WTC11 (cell line): ENCODE measurements around the gene STK40. TPM values are rescaled to one million over a fixed set of nuclear protein-coding genes. Genes with fewer than 3 reads are reported as not detected.
A peak's percentile ranks its signal among the peaks of the same experiment; 100 is the strongest.

Experiments used
- ATAC-seq: fragments of 200-7000 bp; cut with Tn5 transposase; 2 replicates; pipeline ENCODE4 v1.10.0; 2021; ENCODE audit warnings: mild to moderate bottlenecking, moderate library complexity
- CTCF ChIA-PET: fragments of 300-600 bp; sonication (Branson Sonifier 250); formaldehyde crosslinking; loops from one replicate; lab custom pipeline; 2021; ENCODE audit warnings: antibody characterized with exemption; lab: Charles Lee
- POLR2A ChIA-PET: fragments of 350-600 bp; sonication (Branson Sonifier 250); formaldehyde crosslinking; loops from one replicate; lab custom pipeline; 2021; ENCODE audit warnings: antibody characterized with exemption; lab: Charles Lee
- DNase-seq: peaks from one replicate; pipeline ENCODE4 v3.0.0; 2021; ENCODE audit warnings: low spot score
- H3K27ac Mint-ChIP-seq: 2 replicates; pipeline ENCODE4 v1.8.0; 2021; ENCODE audit warnings: mixed read lengths
- H3K27me3 Mint-ChIP-seq: 2 replicates; pipeline ENCODE4 v1.8.0; 2021; ENCODE audit warnings: low read depth, mild to moderate bottlenecking, moderate library complexity, mixed read lengths
- H3K36me3 Mint-ChIP-seq: 2 replicates; pipeline ENCODE4 v1.8.0; 2021; ENCODE audit warnings: mixed read lengths
- H3K4me1 Mint-ChIP-seq: 2 replicates; pipeline ENCODE4 v1.8.0; 2022; ENCODE audit warnings: mixed read lengths
- H3K4me3 Mint-ChIP-seq: 2 replicates; pipeline ENCODE4 v1.8.0; 2021; ENCODE audit warnings: mild to moderate bottlenecking, moderate library complexity, mixed read lengths
- H3K9me3 Mint-ChIP-seq: 2 replicates; pipeline ENCODE4 v1.8.0; 2021; ENCODE audit warnings: mixed read lengths
- ATF1 ChIP-seq: sonication (generic); formaldehyde crosslinking; IDR thresholded peaks from 2 replicates; pipeline ENCODE4 v1.8.1; 2023; ENCODE audit warnings: mild to moderate bottlenecking, moderate library complexity, missing genetic modification reagents
- ESRRA ChIP-seq: sonication (generic); formaldehyde crosslinking; IDR thresholded peaks from 2 replicates; pipeline ENCODE4 v1.8.1; 2022; ENCODE audit warnings: mild to moderate bottlenecking, missing genetic modification reagents, borderline replicate concordance
- ETV6 ChIP-seq: sonication (generic); formaldehyde crosslinking; IDR thresholded peaks from 2 replicates; pipeline ENCODE4 v1.8.1; 2022; ENCODE audit warnings: mild to moderate bottlenecking, missing genetic modification reagents
- FOXP1 ChIP-seq: sonication (generic); formaldehyde crosslinking; IDR thresholded peaks from 2 replicates; pipeline ENCODE4 v1.8.0; 2022; ENCODE audit warnings: missing genetic modification reagents, mild to moderate bottlenecking, moderate library complexity, borderline replicate concordance
- KAT7 ChIP-seq: sonication (generic); formaldehyde crosslinking; IDR thresholded peaks from 2 replicates; pipeline ENCODE4 v1.8.1; 2023; ENCODE audit warnings: missing genetic modification reagents, mild to moderate bottlenecking, borderline replicate concordance
- NR2C2 ChIP-seq: sonication (generic); formaldehyde crosslinking; IDR thresholded peaks from 2 replicates; pipeline ENCODE4 v1.8.0; 2022; ENCODE audit warnings: mild to moderate bottlenecking, missing genetic modification reagents
- NR3C1 ChIP-seq: sonication (generic); formaldehyde crosslinking; conservative IDR thresholded peaks from 2 replicates; pipeline ENCODE4 v1.8.1; 2023; ENCODE audit warnings: low read depth, mild to moderate bottlenecking, missing genetic modification reagents
- RELA ChIP-seq: sonication (generic); formaldehyde crosslinking; IDR thresholded peaks from 2 replicates; pipeline ENCODE4 v1.8.1; 2022; ENCODE audit warnings: missing genetic modification reagents, mild to moderate bottlenecking, borderline replicate concordance
- SOX15 ChIP-seq: fragments of 250-450 bp; sonication (Bioruptor Pico); IDR thresholded peaks from 2 replicates; pipeline ENCODE4 v1.9.0; 2021; ENCODE audit warnings: mild to moderate bottlenecking
- SP1 ChIP-seq: sonication (generic); formaldehyde crosslinking; conservative IDR thresholded peaks from 2 replicates; pipeline ENCODE4 v1.8.1; 2022; ENCODE audit warnings: missing genetic modification reagents
- ZNF138 ChIP-seq: sonication (generic); formaldehyde crosslinking; conservative IDR thresholded peaks from 2 replicates; pipeline ENCODE4 v1.8.1; 2022; ENCODE audit warnings: mild to moderate bottlenecking, moderate library complexity, missing genetic modification reagents
- total RNA-seq: library from RNA; stranded (reverse); gene quantifications from 3 replicates; pipeline ENCODE4 v1.2.3, GENCODE V29; 2021
- TF ChIP-seq, protein P1 (sequence below): sonication (generic); formaldehyde crosslinking; IDR thresholded peaks from 2 replicates; pipeline ENCODE4 v1.8.1; 2023; ENCODE audit warnings: mild to moderate bottlenecking, missing genetic modification reagents, moderate library complexity
- TF ChIP-seq, protein P2 (sequence below): sonication (generic); formaldehyde crosslinking; IDR thresholded peaks from 2 replicates; pipeline ENCODE4 v1.8.0; 2022; ENCODE audit warnings: mild to moderate bottlenecking, missing genetic modification reagents
- TF ChIP-seq, protein P3 (sequence below): sonication (generic); formaldehyde crosslinking; IDR thresholded peaks from 2 replicates; pipeline ENCODE4 v1.8.0; 2022; ENCODE audit warnings: mild to moderate bottlenecking, missing genetic modification reagents
- TF ChIP-seq, protein P4 (sequence below): fragments of 250-450 bp; sonication (Bioruptor Pico); IDR thresholded peaks from 2 replicates; pipeline ENCODE4 v1.9.0; 2021; ENCODE audit warnings: mild to moderate bottlenecking, borderline replicate concordance
- TF ChIP-seq, protein P5 (sequence below): sonication (generic); formaldehyde crosslinking; IDR thresholded peaks from 2 replicates; pipeline ENCODE4 v1.8.1; 2022; ENCODE audit warnings: mild to moderate bottlenecking, missing genetic modification reagents, moderate library complexity, borderline replicate concordance

Gene STK40
- total RNA-seq, 1 experiment from 2014 or later = 24.7 TPM

DNA sequence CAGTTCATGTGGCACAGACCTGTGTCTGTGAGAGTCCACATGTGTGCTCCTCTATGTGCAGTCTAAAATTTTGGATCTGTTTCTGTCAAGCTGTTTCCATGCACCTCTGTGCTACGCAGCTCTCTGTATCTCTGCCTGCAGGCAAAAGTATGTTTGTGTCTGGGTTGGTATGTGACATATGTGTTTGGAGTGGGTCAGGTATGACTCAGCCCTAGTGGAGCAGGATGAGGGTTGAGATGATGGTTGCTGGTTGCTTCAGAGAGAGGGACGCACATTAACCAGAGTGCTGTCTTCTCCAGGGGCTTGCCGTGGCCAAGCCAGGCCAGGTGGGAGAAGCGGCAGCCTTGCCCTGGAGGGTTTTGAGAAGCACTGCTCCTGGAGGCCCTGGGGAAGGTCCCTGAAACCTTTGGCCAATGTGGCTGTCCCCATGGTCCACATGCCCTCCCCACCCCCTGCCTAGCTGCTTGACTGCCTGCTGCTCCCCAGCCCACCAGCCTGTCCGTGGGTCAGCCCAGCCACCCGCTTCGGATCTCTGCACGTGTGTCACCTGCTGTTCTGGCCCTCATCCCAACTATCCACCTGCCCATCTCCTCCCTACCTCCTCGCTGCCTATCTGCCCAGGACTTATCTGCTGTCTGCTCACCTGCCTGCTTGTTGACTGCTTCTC is 58.2 kb downstream of the STK40 start (continued):
- TF ChIP-seq ZNF138 (CRISPR knock-in tag) (no peak), ETV6 (no peak), ESRRA (no peak), RELA (CRISPR knock-in tag) (no peak)

DNA sequence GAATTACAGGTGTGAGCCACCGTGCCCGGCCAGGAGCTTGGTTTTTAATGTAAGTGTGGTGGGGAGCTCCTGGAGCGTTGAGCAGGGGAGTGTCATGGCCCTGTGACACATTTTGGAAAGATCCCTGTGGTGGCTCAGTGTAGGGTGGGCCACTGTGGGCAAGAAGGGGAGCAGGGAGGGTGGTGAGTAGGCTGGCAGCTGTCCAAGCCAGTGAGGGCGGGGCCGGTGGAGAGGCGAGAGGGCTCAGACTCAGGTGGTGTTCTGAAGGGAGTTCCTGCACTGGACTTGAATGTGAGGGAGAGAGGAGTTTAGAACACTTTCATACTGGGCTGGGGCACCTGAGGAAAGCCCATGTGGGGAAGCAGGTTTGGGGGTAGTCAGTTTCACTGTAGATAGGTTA is 59.2 kb downstream of the STK40 start:
- Mint-ChIP-seq H3K36me3 (no peaks in the 10 kb centered on the region), H3K4me1 (peaks cover 21% of the 10 kb centered on the region), H3K4me3 (no peak overlapping the region), H3K27ac (no peak overlapping the region), H3K27me3 (peaks cover 10% of the 10 kb centered on the region), H3K9me3 (no peaks in the 10 kb centered on the region)
- no peak for DNase-seq
- ChIA-PET POLR2A (no interaction called here), CTCF (interaction anchor here (1.5 kb wide), 1 partner anchor 43 kb away, joined by 4 read pairs; no protein-coding TSS in a partner anchor)
- TF ChIP-seq NR2C2 (CRISPR knock-in tag) = no peak
- TF ChIP-seq ATF1 (CRISPR knock-in tag) = no peak
- TF ChIP-seq, protein P1, sequence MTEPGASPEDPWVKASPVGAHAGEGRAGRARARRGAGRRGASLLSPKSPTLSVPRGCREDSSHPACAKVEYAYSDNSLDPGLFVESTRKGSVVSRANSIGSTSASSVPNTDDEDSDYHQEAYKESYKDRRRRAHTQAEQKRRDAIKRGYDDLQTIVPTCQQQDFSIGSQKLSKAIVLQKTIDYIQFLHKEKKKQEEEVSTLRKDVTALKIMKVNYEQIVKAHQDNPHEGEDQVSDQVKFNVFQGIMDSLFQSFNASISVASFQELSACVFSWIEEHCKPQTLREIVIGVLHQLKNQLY (CRISPR knock-in tag) = no peak
- TF ChIP-seq, protein P2, sequence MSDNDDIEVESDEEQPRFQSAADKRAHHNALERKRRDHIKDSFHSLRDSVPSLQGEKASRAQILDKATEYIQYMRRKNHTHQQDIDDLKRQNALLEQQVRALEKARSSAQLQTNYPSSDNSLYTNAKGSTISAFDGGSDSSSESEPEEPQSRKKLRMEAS (CRISPR knock-in tag) = no peak
- TF ChIP-seq, protein P3, sequence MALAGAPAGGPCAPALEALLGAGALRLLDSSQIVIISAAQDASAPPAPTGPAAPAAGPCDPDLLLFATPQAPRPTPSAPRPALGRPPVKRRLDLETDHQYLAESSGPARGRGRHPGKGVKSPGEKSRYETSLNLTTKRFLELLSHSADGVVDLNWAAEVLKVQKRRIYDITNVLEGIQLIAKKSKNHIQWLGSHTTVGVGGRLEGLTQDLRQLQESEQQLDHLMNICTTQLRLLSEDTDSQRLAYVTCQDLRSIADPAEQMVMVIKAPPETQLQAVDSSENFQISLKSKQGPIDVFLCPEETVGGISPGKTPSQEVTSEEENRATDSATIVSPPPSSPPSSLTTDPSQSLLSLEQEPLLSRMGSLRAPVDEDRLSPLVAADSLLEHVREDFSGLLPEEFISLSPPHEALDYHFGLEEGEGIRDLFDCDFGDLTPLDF (CRISPR knock-in tag) = no peak
- TF ChIP-seq, protein P4, sequence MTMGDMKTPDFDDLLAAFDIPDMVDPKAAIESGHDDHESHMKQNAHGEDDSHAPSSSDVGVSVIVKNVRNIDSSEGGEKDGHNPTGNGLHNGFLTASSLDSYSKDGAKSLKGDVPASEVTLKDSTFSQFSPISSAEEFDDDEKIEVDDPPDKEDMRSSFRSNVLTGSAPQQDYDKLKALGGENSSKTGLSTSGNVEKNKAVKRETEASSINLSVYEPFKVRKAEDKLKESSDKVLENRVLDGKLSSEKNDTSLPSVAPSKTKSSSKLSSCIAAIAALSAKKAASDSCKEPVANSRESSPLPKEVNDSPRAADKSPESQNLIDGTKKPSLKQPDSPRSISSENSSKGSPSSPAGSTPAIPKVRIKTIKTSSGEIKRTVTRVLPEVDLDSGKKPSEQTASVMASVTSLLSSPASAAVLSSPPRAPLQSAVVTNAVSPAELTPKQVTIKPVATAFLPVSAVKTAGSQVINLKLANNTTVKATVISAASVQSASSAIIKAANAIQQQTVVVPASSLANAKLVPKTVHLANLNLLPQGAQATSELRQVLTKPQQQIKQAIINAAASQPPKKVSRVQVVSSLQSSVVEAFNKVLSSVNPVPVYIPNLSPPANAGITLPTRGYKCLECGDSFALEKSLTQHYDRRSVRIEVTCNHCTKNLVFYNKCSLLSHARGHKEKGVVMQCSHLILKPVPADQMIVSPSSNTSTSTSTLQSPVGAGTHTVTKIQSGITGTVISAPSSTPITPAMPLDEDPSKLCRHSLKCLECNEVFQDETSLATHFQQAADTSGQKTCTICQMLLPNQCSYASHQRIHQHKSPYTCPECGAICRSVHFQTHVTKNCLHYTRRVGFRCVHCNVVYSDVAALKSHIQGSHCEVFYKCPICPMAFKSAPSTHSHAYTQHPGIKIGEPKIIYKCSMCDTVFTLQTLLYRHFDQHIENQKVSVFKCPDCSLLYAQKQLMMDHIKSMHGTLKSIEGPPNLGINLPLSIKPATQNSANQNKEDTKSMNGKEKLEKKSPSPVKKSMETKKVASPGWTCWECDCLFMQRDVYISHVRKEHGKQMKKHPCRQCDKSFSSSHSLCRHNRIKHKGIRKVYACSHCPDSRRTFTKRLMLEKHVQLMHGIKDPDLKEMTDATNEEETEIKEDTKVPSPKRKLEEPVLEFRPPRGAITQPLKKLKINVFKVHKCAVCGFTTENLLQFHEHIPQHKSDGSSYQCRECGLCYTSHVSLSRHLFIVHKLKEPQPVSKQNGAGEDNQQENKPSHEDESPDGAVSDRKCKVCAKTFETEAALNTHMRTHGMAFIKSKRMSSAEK (CRISPR knock-in tag) = no peak
- no peak for TF ChIP-seq NR3C1 (CRISPR knock-in tag)
- no peak for TF ChIP-seq FOXP1 (CRISPR knock-in tag)
- TF ChIP-seq, protein P5, sequence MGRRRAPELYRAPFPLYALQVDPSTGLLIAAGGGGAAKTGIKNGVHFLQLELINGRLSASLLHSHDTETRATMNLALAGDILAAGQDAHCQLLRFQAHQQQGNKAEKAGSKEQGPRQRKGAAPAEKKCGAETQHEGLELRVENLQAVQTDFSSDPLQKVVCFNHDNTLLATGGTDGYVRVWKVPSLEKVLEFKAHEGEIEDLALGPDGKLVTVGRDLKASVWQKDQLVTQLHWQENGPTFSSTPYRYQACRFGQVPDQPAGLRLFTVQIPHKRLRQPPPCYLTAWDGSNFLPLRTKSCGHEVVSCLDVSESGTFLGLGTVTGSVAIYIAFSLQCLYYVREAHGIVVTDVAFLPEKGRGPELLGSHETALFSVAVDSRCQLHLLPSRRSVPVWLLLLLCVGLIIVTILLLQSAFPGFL (CRISPR knock-in tag) = no peak
- no peak for TF ChIP-seq SOX15 (CRISPR knock-in tag)
- TF ChIP-seq KAT7 = no peak
- no peak for ATAC-seq

DNA sequence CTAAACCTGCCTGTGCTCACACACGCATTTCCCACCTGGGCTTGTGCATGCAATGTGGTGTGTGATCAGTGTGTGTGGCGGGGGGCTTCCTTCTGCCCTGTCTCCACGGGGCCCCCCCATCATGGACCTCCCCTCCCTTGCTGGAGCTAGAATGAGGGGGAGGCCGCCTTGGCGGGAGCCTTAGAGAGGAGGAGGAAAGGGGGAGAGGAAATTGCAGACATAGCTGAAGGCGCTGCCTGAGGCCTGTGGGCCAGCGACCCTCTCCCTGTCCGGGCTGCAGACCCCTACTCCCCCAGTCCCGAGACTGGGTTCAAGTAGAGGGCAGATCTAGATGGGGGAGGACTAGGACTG is 61.4 kb downstream of the STK40 start:
- ATAC-seq (no peak), DNase-seq (no peak)
- Mint-ChIP-seq H3K27me3 (peaks cover 10% of the 10 kb centered on the region), H3K4me1 (peaks cover 26% of the 10 kb centered on the region), H3K9me3 (no peaks in the 10 kb centered on the region), H3K4me3 (peak overlapping the region; percentile 76), H3K36me3 (no peaks in the 10 kb centered on the region), H3K27ac (peak overlapping the region; percentile 9; the same call in 1 of the 2 replicates)
- ChIA-PET POLR2A (interaction anchor here (1.3 to 7.3 kb wide), 5 partner anchors 18 to 76 kb away, joined by 3 to 77 read pairs (median 7); partner anchors contain the start of gene SH3D21), CTCF (interaction anchor here (0.9 to 4.8 kb wide), 11 partner anchors 18 to 227 kb away, joined by 3 to 32 read pairs (median 5); partner anchors contain the start of genes SH3D21 and TRAPPC3)
- TF ChIP-seq SP1 (CRISPR knock-in tag) = 0 out of 2 replicates have a peak, but pooled peaks have one; percentile 2
- TF ChIP-seq, protein P5 (CRISPR knock-in tag) = no peak
